IMR-90 (cell line): ENCODE measurements around the gene ATP11A. TPM values are rescaled to one million over a fixed set of nuclear protein-coding genes. Genes with fewer than 3 reads are reported as not detected.

Experiments used
- ATAC-seq: fragments of 200-7000 bp; cut with Tn5 transposase; 2 replicates; pipeline ENCODE4 v1.9.1; 2020; ENCODE audit warnings: low read depth, mild to moderate bottlenecking, moderate library complexity
- BruUV-seq: library from RNA; stranded (reverse); fragments of 400-500 nt; replicated peaks from 2 replicates; lab custom pipeline; 2021; lab: Mats Ljungman, UMichigan
- CTCF ChIA-PET: fragments of 300-600 bp; formaldehyde crosslinking; extraction: SDS; loops from one replicate; lab custom pipeline; 2021; ENCODE audit warnings: antibody characterized with exemption; lab: Yijun Ruan, JAX
- POLR2A ChIA-PET: fragments of 300-600 bp; sonication (Branson Sonifier 250); formaldehyde crosslinking; loops from one replicate; lab custom pipeline; 2022; ENCODE audit warnings: antibody characterized with exemption; ENCODE audit not compliant: unreplicated experiment; lab: Charles Lee
- DNase-seq: peaks from one replicate; pipeline ENCODE4 v3.0.0; 2013
- H2AFZ ChIP-seq: replicated peaks from 2 replicates; pipeline ENCODE3; 2013; ENCODE audit warnings: low read length, mild to moderate bottlenecking; ENCODE audit not compliant: poor library complexity
- H2AK5ac ChIP-seq: 2 replicates; pipeline ENCODE4 v1.6.1; 2013; ENCODE audit warnings: low read depth, low read length, inconsistent platforms
- H2AK9ac ChIP-seq: replicated peaks from 2 replicates; pipeline ENCODE3; 2013; ENCODE audit warnings: mild to moderate bottlenecking, low read depth, low read length, moderate library complexity; ENCODE audit not compliant: poor library complexity
- H2BK120ac ChIP-seq: 2 replicates; pipeline ENCODE4 v1.6.1; 2013; ENCODE audit warnings: low read depth, low read length, inconsistent platforms
- H2BK15ac ChIP-seq: 3 replicates; pipeline ENCODE4 v1.6.1; 2013; ENCODE audit warnings: low read depth, low read length, inconsistent platforms
- H2BK20ac ChIP-seq: 2 replicates; pipeline ENCODE4 v1.6.1; 2013; ENCODE audit warnings: low read depth, mild to moderate bottlenecking, inconsistent platforms, low read length, moderate library complexity
- H2BK5ac ChIP-seq: 2 replicates; pipeline ENCODE4 v1.6.1; 2013; ENCODE audit warnings: mild to moderate bottlenecking, low read depth, low read length, inconsistent platforms; ENCODE audit not compliant: poor library complexity, severe bottlenecking
- H3K14ac ChIP-seq: replicated peaks from 2 replicates; pipeline ENCODE4 v1.6.1; 2013; ENCODE audit warnings: low read depth, low read length, inconsistent platforms
- H3K18ac ChIP-seq: 2 replicates; pipeline ENCODE4 v1.6.1; 2013; ENCODE audit warnings: low read depth, low read length, control low read depth
- H3K23ac ChIP-seq: 2 replicates; pipeline ENCODE4 v1.6.1; 2013; ENCODE audit warnings: low read depth, low read length, inconsistent platforms
- H3K27ac ChIP-seq: 2 replicates; pipeline ENCODE4 v1.5.1; 2013; ENCODE audit warnings: mild to moderate bottlenecking, control low read depth, low read length; ENCODE audit not compliant: insufficient read depth
- H3K27me3 ChIP-seq: 2 replicates; pipeline ENCODE4 v1.6.1; 2013; ENCODE audit warnings: low read length; ENCODE audit not compliant: control insufficient read depth, insufficient read depth
- H3K36me3 ChIP-seq: 2 replicates; pipeline ENCODE4 v1.6.1; 2013; ENCODE audit warnings: low read length, mixed read lengths; ENCODE audit not compliant: control insufficient read depth, insufficient read depth
- H3K4ac ChIP-seq: 2 replicates; pipeline ENCODE4 v1.6.1; 2013; ENCODE audit warnings: low read depth, low read length, inconsistent platforms
- H3K4me1 ChIP-seq: 2 replicates; pipeline ENCODE4 v1.6.1; 2013; ENCODE audit warnings: low read length, mixed read lengths; ENCODE audit not compliant: control insufficient read depth, insufficient read depth
- H3K4me2 ChIP-seq: 2 replicates; pipeline ENCODE4 v1.6.1; 2013; ENCODE audit warnings: low read depth, mild to moderate bottlenecking, control low read depth, low read length, moderate library complexity
- H3K4me3 ChIP-seq: 2 replicates; pipeline ENCODE4 v1.5.1; 2013; ENCODE audit warnings: low read depth, mild to moderate bottlenecking, control low read depth, low read length, moderate library complexity; ENCODE audit not compliant: insufficient read depth
- H3K56ac ChIP-seq: 2 replicates; pipeline ENCODE4 v1.6.1; 2013; ENCODE audit warnings: low read length, inconsistent platforms; ENCODE audit not compliant: insufficient read depth; ENCODE audit errors: extremely low read depth
- H3K79me1 ChIP-seq, 2 experiments: 2 replicates each; pipeline ENCODE4 v1.6.1; 2013; ENCODE audit warnings: low read length in 2 of 2, inconsistent platforms in 1 of 2, low read depth in 1 of 2
- H3K9ac ChIP-seq: 2 replicates; pipeline ENCODE4 v1.6.1; 2013; ENCODE audit warnings: low read depth, low read length, control low read depth
- H3K9me1 ChIP-seq: 2 replicates; pipeline ENCODE4 v1.6.1; 2013; ENCODE audit warnings: low read length, inconsistent platforms; ENCODE audit not compliant: insufficient read depth
- H3K9me3 ChIP-seq: 2 replicates; pipeline ENCODE4 v1.6.1; 2013; ENCODE audit warnings: low read length; ENCODE audit not compliant: control insufficient read depth, insufficient read depth
- H4K20me1 ChIP-seq: 2 replicates; pipeline ENCODE4 v1.6.1; 2013; ENCODE audit warnings: low read length, inconsistent platforms; ENCODE audit not compliant: insufficient read depth
- H4K5ac ChIP-seq: 2 replicates; pipeline ENCODE4 v1.6.1; 2013; ENCODE audit warnings: mild to moderate bottlenecking, low read depth, low read length, control low read depth
- H4K8ac ChIP-seq, 2 experiments: 2 replicates each; pipeline ENCODE4 v1.6.1; 2013; ENCODE audit warnings: low read depth in 2 of 2, low read length in 2 of 2, control low read depth in 1 of 2, inconsistent platforms in 1 of 2
- H4K91ac ChIP-seq: 2 replicates; pipeline ENCODE4 v1.6.1; 2013; ENCODE audit warnings: low read depth, low read length, inconsistent platforms; ENCODE audit not compliant: insufficient read depth
- BHLHE40 ChIP-seq: fragments of 150-350 bp; IDR thresholded peaks from 2 replicates; pipeline ENCODE4 v1.6.1; 2016; ENCODE audit warnings: mild to moderate bottlenecking, low read depth, low read length
- CEBPB ChIP-seq: IDR thresholded peaks from 2 replicates; pipeline ENCODE4 v1.6.1; 2012; ENCODE audit warnings: low read depth, low read length, improper control_type of control experiment
- MAFK ChIP-seq: IDR thresholded peaks from 2 replicates; pipeline ENCODE4 v1.6.1; 2012; ENCODE audit warnings: low read depth, low read length, improper control_type of control experiment
- MAZ ChIP-seq: IDR thresholded peaks from 2 replicates; pipeline ENCODE4 v1.6.1; 2012; ENCODE audit warnings: low read depth, mild to moderate bottlenecking, low read length, improper control_type of control experiment, moderate library complexity, borderline replicate concordance
- NFE2L2 ChIP-seq: fragments of 150-350 bp; IDR thresholded peaks from 2 replicates; pipeline ENCODE4 v1.6.1; 2016; ENCODE audit warnings: low read depth, mild to moderate bottlenecking, low read length
- POLR2A ChIP-seq: IDR thresholded peaks from 2 replicates; pipeline ENCODE4 v1.6.1; 2012; ENCODE audit warnings: mild to moderate bottlenecking, low read depth, low read length
- RAD21 ChIP-seq: IDR thresholded peaks from 2 replicates; pipeline ENCODE4 v1.6.1; 2012; ENCODE audit warnings: low read length, improper control_type of control experiment
- RCOR1 ChIP-seq: IDR thresholded peaks from 2 replicates; pipeline ENCODE4 v1.6.1; 2012; ENCODE audit warnings: mild to moderate bottlenecking, low read length, improper control_type of control experiment; ENCODE audit not compliant: insufficient replicate concordance
- RFX5 ChIP-seq: IDR thresholded peaks from 2 replicates; pipeline ENCODE4 v1.8.0; 2012; ENCODE audit warnings: low read depth, mild to moderate bottlenecking, low read length, moderate library complexity
- SMC3 ChIP-seq: fragments of 150-350 bp; IDR thresholded peaks from 2 replicates; pipeline ENCODE4 v1.6.1; 2016; ENCODE audit warnings: low read depth, mild to moderate bottlenecking, antibody characterized with exemption, low read length, moderate library complexity
- WGBS, 2 experiments: methylation state at CpG; one replicate each; pipeline versions ENCODE4 v1.1.5 to v1.1.7; 2013; ENCODE audit warnings: missing lambda C conversion rate in 2 of 2; ENCODE audit not compliant: insufficient read length in 1 of 2; ENCODE audit errors: extremely low coverage in 2 of 2; 5-methylcytosine and 5-hydroxymethylcytosine counted together
- dilution Hi-C: fragments of 300-500 bp; cut with HindIII; formaldehyde crosslinking; loops from one replicate; pipeline ENCODE4 v1.14.3; 2018; ENCODE audit warnings: low sequenced_read_pairs; ENCODE audit not compliant: unreplicated experiment
- in situ Hi-C: fragments of 300-500 bp; cut with MboI; formaldehyde crosslinking; loops from 3 replicates; pipeline ENCODE4 v1.14.3; 2019; ENCODE audit warnings: low sequenced_read_pairs, inconsistent platforms, mixed read lengths
- intact Hi-C: fragments of 100-400 bp; cut with micrococcal nuclease; formaldehyde crosslinking; loops from 2 replicates; pipeline ENCODE4 v1.10.0; 2022
- polyA plus RNA-seq, 3 experiments: library from polyadenylated mRNA; depleted of rRNA; stranded (reverse); fragments of >200 nt; gene quantifications; 2 replicates each; pipeline ENCODE4 v1.2.3, GENCODE V29; 2012; ENCODE audit warnings: low replicate concordance in 1 of 3
- total RNA-seq: library from RNA; depleted of rRNA; stranded (reverse); fragments of >200 nt; gene quantifications from 2 replicates; pipeline ENCODE4 v1.2.3, GENCODE V29; 2012
- TF ChIP-seq, protein P1 (sequence below): fragments of 150-350 bp; IDR thresholded peaks from 2 replicates; pipeline ENCODE4 v1.6.1; 2017; ENCODE audit warnings: mild to moderate bottlenecking, antibody characterized with exemption, low read length, low read depth
- TF ChIP-seq, protein P2 (sequence below): conservative IDR thresholded peaks from 2 replicates; pipeline ENCODE4 v1.5.1; 2012; ENCODE audit warnings: mild to moderate bottlenecking, low read depth, low read length, improper control_type of control experiment

Gene ATP11A
- total and polyA plus RNA-seq, 2 of the 4 experiments (the other 2 are of a cell fraction): 8.4 to 12.0 TPM

DNA sequence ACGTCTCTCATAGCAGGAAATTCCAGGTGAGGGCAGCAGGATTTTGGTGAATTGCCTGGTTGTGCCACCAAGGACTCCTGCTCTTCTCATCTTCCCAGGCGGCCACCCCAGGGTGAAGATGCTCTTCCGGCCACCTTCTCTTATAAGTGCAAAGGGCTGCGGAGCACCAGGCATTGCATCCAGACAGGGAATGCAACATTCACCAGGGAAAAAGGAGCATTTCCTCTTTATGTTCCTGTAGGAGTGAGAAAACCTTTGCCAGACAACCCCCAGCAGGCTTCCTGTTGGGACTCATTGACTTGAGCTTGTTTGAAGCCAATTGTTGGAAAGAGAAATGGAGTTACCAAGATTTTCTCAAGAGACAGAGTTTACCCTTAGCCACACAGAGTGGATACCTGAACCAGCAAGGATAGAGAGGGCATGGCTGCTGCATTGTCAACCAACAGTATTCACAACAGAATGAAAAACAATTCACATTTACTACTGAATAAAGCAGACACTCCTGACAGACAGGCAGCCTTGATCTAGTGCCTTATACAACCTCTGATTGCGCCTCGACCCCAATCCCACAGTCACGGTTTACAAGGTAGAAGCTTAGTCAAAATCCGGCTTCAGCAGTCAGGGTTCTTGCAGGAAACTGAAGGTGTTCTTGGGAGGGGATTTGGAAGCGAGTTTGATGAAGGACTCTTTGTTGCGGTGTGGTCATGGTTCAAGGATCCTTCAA lies 1.8 kb upstream of the ATP11A start:
- no peak for DNase-seq
- Histone ChIP-seq H3K9ac (no peak overlapping the region), H4K91ac (no peak overlapping the region), H3K4me3 (no peak overlapping the region), H4K20me1 (peaks cover 5% of the 10 kb centered on the region; the same call in 1 of the 2 replicates), H3K56ac (no peak overlapping the region), H3K14ac (no peak overlapping the region), H3K4ac (no peak overlapping the region), H2BK5ac (no peak overlapping the region), H2BK20ac (no peak overlapping the region), H3K18ac (no peak overlapping the region), H4K5ac (no peak overlapping the region), H3K79me1 (peaks cover 10 to 18% of the 10 kb centered on the region in 2 experiments), H3K23ac (no peak overlapping the region), H2BK15ac (no peak overlapping the region), H3K36me3 (no peaks in the 10 kb centered on the region), H3K27me3 (peaks cover 1% of the 10 kb centered on the region; the same call in 1 of the 2 replicates), H3K4me1 (peaks cover 8% of the 10 kb centered on the region), H3K4me2 (no peak overlapping the region), H3K9me1 (peaks cover 6% of the 10 kb centered on the region), H2BK120ac (no peak overlapping the region), H2AK5ac (no peak overlapping the region), H2AK9ac (no peak overlapping the region), H3K9me3 (no peaks in the 10 kb centered on the region), H3K27ac (no peak overlapping the region), H4K8ac (no peak overlapping the region), H2AFZ (no peak overlapping the region)
- in situ Hi-C loops (no loop called here), dilution Hi-C loops (no loop called here), intact Hi-C loops (no loop called here)
- POLR2A ChIA-PET: no interaction called here
- no TSS peak for BruUV-seq
- CTCF ChIA-PET: no interaction called here
- WGBS, 2 experiments: 88% methylated on average over 5 of the region's 10 CpGs; no CpG with 5 or more reads in 1 of the 2 experiments
- ATAC-seq: no peak
- no peak for TF ChIP-seq SMC3
- no peak for TF ChIP-seq RAD21
- TF ChIP-seq RCOR1: no peak
- TF ChIP-seq, protein P1, sequence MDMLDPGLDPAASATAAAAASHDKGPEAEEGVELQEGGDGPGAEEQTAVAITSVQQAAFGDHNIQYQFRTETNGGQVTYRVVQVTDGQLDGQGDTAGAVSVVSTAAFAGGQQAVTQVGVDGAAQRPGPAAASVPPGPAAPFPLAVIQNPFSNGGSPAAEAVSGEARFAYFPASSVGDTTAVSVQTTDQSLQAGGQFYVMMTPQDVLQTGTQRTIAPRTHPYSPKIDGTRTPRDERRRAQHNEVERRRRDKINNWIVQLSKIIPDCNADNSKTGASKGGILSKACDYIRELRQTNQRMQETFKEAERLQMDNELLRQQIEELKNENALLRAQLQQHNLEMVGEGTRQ: no peak
- TF ChIP-seq NFE2L2: no peak
- no peak for TF ChIP-seq CEBPB
- TF ChIP-seq, protein P2, sequence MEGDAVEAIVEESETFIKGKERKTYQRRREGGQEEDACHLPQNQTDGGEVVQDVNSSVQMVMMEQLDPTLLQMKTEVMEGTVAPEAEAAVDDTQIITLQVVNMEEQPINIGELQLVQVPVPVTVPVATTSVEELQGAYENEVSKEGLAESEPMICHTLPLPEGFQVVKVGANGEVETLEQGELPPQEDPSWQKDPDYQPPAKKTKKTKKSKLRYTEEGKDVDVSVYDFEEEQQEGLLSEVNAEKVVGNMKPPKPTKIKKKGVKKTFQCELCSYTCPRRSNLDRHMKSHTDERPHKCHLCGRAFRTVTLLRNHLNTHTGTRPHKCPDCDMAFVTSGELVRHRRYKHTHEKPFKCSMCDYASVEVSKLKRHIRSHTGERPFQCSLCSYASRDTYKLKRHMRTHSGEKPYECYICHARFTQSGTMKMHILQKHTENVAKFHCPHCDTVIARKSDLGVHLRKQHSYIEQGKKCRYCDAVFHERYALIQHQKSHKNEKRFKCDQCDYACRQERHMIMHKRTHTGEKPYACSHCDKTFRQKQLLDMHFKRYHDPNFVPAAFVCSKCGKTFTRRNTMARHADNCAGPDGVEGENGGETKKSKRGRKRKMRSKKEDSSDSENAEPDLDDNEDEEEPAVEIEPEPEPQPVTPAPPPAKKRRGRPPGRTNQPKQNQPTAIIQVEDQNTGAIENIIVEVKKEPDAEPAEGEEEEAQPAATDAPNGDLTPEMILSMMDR: no peak
- TF ChIP-seq POLR2A: no peak
- no peak for TF ChIP-seq RFX5
- TF ChIP-seq MAZ: no peak
- TF ChIP-seq BHLHE40: no peak
- no peak for TF ChIP-seq MAFK
